ENCODE data around the gene DPP10. TPM values are rescaled to one million over a fixed set of nuclear protein-coding genes. Genes with fewer than 3 reads are reported as not detected.

DPP10 gene
- total and polyA plus RNA-seq, 10 donors = 0.02 TPM; not detected in 9

GRCh38 chr2:115292742-115293141 lies 850.3 kb downstream of the DPP10 start:
- TF ChIP-seq POLR2AphosphoS5 (IDR thresholded peaks at IDR 0.05) = no peak
- no peak for TF ChIP-seq POLR2A (IDR thresholded peaks at IDR 0.05)
- TF ChIP-seq, protein P1, sequence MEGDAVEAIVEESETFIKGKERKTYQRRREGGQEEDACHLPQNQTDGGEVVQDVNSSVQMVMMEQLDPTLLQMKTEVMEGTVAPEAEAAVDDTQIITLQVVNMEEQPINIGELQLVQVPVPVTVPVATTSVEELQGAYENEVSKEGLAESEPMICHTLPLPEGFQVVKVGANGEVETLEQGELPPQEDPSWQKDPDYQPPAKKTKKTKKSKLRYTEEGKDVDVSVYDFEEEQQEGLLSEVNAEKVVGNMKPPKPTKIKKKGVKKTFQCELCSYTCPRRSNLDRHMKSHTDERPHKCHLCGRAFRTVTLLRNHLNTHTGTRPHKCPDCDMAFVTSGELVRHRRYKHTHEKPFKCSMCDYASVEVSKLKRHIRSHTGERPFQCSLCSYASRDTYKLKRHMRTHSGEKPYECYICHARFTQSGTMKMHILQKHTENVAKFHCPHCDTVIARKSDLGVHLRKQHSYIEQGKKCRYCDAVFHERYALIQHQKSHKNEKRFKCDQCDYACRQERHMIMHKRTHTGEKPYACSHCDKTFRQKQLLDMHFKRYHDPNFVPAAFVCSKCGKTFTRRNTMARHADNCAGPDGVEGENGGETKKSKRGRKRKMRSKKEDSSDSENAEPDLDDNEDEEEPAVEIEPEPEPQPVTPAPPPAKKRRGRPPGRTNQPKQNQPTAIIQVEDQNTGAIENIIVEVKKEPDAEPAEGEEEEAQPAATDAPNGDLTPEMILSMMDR (IDR thresholded peaks at IDR 0.05 in 8 of 11, conservative IDR thresholded peaks at IDR 0.05 in 3 of 11) = no peak
- 63 to 79% (median 73%) methylated on average over 3 of the region's 3 CpGs for WGBS, 5 donors

GRCh38 chr2:115294999-115295398 lies 852.6 kb downstream of the DPP10 start:
- no peak for DNase-seq
- H3K4me1 ChIP-seq = no peaks in the 10 kb centered on the region
- H3K36me3 ChIP-seq = no peaks in the 10 kb centered on the region
- intact Hi-C loops (cut with DNase I; ENCODE audit: low total_unique reads) = no loop called here
- H3K27me3 ChIP-seq (replicated peaks in 1 of 7) = no peaks in the 10 kb centered on the region
- 69 to 79% (median 72%) methylated on average over 5 of the region's 5 CpGs for WGBS, 5 donors
- H3K4me3 ChIP-seq = no peak overlapping the region
- H3K27ac ChIP-seq = no peak overlapping the region
- H3K9me3 ChIP-seq = no peaks in the 10 kb centered on the region
- TF ChIP-seq POLR2AphosphoS5 (IDR thresholded peaks at IDR 0.05) (no peak), POLR2A (IDR thresholded peaks at IDR 0.05) (no peak)
- TF ChIP-seq, protein P1 (IDR thresholded peaks at IDR 0.05 in 8 of 11, conservative IDR thresholded peaks at IDR 0.05 in 3 of 11) = no peak

More at GRCh38 chr2:115292742-115293141, 850.3 kb downstream of the DPP10 start:
- no peaks in the 10 kb centered on the region for H3K27me3 ChIP-seq (replicated peaks in 1 of 7)
- H3K27ac ChIP-seq = no peak overlapping the region
- H3K4me3 ChIP-seq = no peak overlapping the region
- no peaks in the 10 kb centered on the region for H3K36me3 ChIP-seq
- intact Hi-C loops (cut with DNase I; ENCODE audit: low total_unique reads) = no loop called here
- H3K4me1 ChIP-seq = no peaks in the 10 kb centered on the region
- DNase-seq = no peak
- H3K9me3 ChIP-seq = peaks cover 0 to 4% (median 0%) of the 10 kb centered on the region in 8 donors

DNA sequence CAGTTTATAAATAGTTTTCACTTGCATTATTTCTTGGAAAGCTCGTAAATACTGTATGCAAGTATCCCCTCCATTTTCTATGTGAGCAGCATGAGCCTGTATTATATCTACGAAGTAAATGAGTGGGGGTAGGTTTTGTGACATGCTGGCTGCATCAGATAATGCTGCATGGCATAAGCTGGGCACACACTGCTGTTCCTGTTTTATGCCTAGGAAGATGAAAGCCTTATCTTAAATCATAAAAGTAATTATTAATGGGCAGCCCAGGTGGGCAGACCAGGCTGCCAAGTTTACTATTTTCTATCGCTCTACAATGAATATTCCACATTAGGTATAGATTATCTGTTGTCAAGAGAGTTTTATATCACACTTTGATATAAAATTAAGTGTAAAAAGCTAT lies 854.6 kb downstream of the DPP10 start:
- WGBS, 5 donors = 67 to 84% (median 70%) methylated on average over 3 of the region's 3 CpGs
- no peaks in the 10 kb centered on the region for H3K4me1 ChIP-seq
- intact Hi-C loops (cut with DNase I; ENCODE audit: low total_unique reads) = no loop called here
- peaks cover 0 to 13% (median 0%) of the 10 kb centered on the region in 8 donors for H3K9me3 ChIP-seq
- H3K27me3 ChIP-seq (replicated peaks in 1 of 7) = no peaks in the 10 kb centered on the region
- H3K27ac ChIP-seq = no peak overlapping the region
- TF ChIP-seq, protein P1 (IDR thresholded peaks at IDR 0.05 in 8 of 11, conservative IDR thresholded peaks at IDR 0.05 in 3 of 11) = no peak
- TF ChIP-seq POLR2A (IDR thresholded peaks at IDR 0.05) (no peak), POLR2AphosphoS5 (IDR thresholded peaks at IDR 0.05) (no peak)
- H3K36me3 ChIP-seq = no peaks in the 10 kb centered on the region
- DNase-seq = no peak
- no peak overlapping the region for H3K4me3 ChIP-seq

- DNase-seq = no peak
- Histone ChIP-seq H3K9me3 (peaks cover 0 to 13% (median 0%) of the 10 kb centered on the region in 8 donors), H3K4me1 (no peaks in the 10 kb centered on the region), H3K27ac (no peak overlapping the region), H3K27me3 (replicated peaks in 1 of 7) (no peaks in the 10 kb centered on the region), H3K4me3 (no peak overlapping the region), H3K36me3 (no peaks in the 10 kb centered on the region)
- intact Hi-C loops (cut with DNase I; ENCODE audit: low total_unique reads) = no loop called here
- TF ChIP-seq POLR2AphosphoS5 (IDR thresholded peaks at IDR 0.05) (no peak), POLR2A (IDR thresholded peaks at IDR 0.05) (no peak)
- TF ChIP-seq, protein P1 (IDR thresholded peaks at IDR 0.05 in 8 of 11, conservative IDR thresholded peaks at IDR 0.05 in 3 of 11) = no peak
- WGBS, 5 donors = 64 to 75% (median 69%) methylated on average over 2 of the region's 2 CpGs
These were observed 856.8 kb downstream of the DPP10 start for GRCh38 chr2:115299199-115299598.
